C1 segment of cervical spinal cord (tissue), 14 donors: ENCODE measurements around the gene IFITM1.

Source experiments
- DNase-seq, 14 donors: peaks; one replicate each; lab custom pipeline; 2025; lab: John Stamatoyannopoulos, UW

The IFITM1 gene

DNA sequence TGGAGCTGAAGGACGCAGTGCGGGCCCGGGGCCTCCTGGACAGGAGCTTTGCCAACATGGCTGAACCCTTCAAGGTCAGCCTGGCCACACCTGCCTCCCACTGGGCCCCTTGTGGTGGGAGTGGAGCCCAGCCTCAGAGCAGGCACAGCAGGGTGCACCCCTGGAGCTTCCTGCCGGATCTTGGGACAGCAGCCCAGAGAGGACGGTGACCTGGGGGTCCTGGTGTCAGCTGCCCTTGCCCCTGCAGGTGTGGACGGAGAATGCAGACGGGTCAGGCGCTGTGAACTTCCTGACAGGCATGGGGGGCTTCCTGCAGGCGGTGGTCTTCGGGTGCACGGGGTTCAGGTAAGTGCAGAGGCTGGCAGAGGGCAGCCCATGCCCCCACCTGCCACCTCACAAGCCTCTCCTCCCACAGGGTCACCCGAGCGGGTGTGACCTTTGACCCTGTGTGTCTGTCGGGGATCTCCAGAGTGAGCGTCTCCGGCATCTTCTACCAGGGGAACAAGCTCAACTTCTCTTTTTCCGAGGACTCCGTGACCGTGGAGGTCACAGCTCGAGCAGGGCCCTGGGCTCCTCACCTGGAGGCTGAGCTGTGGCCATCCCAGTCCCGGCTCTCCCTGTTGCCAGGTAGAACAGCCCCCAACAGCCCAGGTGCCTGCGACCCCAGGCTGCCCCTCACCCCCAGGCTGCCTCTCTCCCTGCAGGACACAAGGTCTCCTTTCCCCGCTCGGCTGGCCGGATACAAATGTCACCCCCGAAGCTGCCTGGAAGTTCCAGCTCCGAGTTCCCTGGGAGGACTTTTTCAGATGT, 19.8 kb upstream of the IFITM1 start:
- no peak for DNase-seq

DNA sequence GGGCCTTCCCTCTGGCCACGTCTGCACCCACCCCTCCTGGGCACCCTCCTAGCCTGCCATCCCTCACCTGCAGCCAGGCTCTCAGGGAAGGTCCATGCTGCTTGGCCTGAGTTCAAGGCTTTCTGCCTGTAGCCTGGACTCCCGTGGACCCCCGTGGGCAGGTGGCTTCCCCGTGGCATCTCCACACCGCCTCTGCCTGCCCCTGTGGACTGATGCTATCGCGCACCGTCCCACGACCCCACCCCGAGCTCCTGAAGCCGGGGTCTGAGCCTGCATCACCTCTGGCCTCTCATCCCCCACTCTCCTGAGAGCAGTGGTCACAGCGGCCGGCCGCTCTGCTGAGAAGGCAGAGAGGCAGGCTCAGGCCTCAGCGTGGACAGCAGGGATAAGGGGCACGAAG, 19.1 kb upstream of the IFITM1 start:
- DNase-seq = no peak

DNA sequence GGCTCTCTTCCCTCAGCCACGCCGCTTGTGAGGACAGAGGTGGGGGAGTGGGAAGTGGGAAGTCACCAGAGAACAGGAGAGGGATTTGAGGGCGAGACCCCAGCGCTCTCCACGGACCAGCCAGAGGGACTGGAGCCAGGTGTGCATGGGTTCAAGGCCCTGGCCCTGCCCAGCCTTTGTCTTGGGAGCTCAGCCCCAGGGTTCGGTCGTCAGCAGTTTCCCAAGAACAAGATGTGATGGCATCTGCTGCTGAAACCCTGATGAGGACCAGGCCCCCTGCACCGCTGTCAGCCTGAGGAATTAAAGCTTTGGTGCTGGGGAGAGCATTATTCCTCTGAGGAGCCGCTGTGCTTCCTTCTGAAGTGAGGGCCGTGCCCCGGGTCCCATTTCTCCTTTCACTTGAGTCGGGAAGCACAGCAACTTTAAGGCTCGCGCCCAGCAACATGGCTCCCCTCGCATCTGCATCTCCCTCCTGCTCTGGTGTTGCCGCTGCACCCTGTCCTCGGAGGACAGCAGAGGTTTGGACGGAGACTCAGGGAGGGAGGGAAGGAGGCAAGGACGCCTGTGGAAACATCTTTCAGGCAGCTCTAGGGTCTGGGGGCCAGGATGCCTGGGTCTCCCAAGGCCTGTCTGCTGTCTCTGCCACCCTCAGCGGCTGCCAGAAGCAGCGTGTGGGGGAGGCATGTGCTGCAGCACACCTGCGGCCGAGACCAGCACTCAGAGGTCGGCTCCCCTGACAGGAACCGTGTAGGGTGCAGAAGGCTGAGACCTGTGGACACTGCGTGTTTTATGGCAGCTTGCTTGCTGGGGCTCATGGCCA, 18.3 kb upstream of the IFITM1 start:
- no peak for DNase-seq

DNA sequence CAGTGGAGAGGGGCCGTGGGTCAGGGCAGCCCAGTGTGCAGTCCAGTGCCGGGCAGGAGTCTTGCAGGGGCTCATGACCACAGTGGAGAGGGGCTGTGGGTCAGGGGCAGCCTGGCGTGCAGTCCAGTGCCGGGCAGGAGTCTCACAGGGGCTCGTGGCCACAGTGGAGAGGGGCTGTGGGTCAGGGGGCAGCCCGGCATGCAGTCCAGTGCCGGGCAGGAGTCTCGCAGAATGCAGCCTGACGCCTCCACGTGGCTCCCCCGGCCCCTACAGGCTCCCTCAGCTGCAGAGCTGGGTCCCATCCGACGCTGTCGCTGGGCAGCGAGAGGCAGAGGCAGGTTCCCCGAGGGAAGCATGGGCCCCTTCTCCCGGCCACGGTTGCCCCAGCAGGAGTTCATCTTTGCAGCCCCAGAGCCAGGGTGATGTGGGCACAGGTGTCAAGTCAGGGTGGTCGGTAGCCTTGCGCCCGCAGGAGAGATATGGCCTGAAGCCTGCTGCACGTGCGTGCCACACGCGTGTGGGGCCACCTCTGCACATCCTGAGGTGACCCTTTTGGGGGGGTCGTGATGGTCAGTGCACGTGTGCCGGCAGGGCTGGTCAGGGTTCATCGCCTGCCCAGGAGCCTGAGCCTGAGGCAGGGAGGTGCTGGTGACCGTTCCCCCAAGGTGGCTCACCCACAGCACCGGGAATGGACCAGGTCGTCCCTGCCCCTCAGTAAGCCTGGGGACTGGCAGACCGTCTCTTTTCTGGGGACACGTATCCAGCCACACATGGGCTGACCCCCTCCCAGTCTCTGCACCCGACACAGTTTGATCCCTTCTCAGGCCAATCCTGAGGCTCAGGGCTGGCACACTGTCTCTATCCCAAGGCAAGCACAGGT, 17.4 kb upstream of the IFITM1 start:
- DNase-seq = no peak

DNA sequence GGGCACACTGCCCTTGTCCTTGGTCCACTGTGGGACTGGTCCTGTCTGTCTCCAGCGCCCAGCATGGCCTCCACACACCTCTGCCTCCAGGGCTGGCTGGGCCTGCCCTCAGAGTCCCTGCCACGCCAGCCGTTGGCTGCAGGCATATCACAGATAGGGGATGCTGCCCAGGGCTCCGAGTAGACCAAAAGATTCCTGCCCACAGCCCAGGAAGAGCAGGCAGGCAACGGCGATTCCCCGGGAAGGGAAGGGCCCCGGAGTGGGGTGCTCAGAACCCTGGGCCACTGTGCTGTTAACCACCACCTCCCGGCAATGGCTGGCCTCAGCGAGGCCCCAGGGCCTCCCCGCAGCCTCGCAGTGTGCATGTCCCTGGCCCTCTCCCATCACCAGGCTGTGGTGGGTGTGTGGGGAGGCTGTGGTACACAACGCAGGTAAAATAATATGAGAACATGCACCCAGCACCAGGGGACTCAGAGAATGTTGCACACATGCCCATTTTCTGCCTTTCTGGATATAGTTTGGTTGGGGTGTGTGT, 16.7 kb upstream of the IFITM1 start:
- DNase-seq = no peak

DNA sequence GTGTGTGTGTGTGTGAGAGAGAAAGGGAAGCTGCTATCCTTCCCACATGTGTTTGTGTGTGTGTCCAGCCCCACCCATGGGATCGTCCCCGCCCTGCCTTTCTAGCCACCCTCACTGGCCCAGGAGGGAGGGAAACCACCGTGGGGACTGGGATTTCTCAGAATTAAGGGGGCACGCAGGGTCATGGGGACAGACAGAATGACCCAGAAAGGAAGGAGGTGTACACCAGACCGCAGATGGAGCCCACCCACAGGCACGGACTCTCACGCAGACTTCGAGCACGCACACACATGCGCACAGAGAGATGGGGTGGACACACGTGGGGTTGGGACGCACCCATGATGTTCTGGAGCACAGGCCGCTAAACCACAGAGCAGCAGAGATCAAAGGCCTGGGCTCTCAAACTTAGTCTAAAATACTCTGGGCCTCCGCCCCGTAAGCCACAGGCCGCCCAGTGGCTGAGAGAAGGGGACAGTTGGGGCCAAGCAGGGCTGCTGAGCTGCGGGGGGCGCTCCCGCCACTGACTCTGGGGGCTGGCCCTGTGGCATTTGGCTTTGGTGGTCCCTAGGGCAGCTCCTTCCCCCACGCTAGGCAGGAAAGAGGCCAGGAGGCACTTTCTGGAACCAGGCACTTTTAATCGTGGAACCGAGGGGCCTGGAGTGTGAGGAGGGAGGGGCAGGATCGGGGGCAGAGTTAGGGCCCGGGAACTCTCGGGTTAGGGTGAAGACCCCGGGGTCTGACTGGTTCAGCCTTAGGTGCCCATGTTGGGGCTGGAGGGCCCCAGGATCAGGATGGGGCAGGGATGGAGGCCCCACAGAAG, 16.0 kb upstream of the IFITM1 start:
- no peak for DNase-seq

DNA sequence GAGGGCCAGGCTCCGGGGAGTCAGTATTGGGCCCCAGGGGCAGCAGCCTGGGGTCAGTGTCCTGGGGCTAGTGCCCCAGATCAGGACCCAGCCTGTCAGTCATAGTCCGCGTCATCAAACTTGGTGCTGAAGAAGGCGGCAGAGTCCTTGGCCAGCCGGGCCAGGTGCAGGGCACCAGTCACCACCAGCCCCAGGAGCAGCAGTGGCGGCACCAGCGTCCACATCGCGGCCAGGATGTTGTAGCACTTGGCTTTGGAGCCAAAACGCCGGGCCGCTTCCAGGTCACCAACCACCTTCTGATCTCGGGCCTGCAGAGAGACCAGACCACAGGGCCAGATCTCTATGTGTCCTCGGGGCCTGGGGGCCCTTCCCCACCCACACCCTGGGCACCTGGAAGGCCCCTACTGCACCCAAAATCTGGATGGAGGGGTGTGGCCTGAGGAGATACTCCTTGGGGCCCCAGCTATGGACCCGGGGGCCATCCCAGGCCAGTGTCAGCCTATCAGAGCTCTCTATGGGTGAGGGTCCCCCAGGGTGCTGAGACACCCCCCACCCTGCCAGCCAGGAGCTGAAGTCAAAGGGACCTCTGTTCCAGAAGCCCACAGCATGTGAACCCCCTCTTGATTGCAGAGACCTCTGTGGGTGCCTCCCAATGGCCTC, 15.3 kb upstream of the IFITM1 start:
- no peak for DNase-seq

DNA sequence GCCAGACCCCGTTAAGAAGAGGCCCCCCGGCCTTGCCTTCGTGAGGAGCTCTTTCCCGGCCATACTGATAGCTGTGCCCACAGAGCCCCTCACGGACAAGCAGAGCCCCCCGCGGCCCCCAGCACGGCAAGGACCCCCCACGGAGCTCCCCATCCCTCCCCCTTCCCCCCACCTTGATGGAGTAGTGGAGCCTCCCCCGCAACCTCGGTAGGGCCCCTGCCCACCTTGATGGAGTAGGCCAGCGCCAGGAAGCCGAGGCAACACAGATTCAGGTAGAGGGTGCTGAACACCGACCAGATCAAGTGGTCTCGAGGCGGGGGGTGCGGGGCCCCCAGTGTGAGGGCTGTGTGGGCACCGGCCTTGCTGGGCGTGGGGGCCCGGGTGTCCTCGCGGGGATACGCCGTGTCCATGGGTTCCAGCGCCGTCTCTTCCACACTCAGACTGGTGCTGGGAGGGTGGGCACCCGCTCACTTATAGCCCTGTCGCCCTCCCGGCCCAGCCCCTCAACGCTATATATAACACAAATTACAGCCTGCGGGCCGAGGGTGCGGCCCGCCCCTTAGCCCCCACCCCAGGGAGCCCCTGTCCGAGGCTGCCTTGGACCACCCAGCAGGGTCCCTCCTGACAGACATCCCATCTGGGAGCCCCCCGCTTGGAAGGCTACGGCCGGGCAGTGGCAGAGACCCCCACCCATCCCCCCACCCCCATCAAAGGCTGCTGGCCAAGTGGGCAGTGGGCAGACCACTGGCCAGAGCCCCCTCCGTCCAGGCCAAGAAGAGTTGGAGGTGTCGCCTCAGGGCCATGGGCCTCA, 14.6 kb upstream of the IFITM1 start, which contains the start of gene IFITM5:
Gene IFITM5 (minus strand): TSS at position 446 of the 811 bp plus-strand sequence. CDS start 36 bp downstream, at position 410.
- DNase-seq = no peak

DNA sequence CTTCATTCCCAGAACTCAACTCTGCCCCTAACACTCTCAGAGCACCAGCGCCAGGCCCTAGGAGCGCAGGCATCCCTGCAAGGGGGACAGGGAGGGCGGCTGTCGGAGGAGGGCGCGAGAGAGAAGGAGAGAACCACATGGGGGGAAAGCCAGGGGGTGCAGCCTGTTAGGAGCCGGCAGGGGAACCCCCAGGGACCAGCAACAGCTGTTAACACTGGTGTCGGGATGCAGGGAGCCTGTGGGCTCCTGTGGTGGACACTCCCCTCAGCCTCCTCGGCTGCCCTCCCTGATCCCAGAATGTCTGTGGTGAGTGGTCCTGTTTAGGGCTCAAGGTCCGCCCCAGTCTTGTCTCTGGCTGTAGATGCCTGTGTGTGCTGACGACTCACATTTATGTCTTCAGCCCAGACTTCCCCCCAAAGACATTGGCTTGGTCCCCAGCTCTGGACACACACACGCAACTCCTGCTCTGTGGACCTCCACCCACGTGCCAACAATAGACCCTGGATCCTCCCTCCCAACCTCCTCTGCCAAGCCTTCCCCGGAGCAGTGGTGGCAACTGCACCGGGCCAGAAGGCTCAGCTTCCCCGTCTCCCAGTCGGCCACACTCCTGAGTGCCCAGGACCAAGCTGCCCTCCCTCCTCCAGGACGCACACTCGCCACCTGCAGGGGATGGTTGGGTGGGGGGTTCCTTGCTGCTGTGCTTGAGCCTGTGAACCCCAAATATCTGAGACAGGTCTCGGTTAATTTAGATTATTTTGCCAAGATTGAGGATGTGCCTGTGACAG, 13.7 kb upstream of the IFITM1 start:
- DNase-seq = no peak

DNA sequence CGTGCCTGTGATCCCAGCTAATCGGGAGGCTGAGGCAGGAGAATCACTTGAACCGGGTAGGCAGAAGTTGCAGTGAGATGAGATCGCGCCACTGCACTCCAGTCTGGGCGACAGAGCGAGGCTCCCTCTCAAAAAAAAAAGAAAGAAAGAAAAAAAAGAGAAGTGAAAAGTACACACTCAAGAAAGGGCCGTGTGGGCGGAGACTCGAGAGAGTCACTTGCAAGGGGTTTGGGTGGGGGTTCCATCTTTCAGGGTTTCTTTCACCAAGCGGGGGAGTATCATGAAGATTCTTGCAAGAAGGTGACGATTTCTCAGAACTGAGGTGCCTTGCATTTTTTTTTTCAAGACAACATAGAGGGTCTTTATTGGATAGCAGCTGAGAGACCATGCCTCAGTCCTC, 10.5 kb upstream of the IFITM1 start:
- no peak for DNase-seq

DNA sequence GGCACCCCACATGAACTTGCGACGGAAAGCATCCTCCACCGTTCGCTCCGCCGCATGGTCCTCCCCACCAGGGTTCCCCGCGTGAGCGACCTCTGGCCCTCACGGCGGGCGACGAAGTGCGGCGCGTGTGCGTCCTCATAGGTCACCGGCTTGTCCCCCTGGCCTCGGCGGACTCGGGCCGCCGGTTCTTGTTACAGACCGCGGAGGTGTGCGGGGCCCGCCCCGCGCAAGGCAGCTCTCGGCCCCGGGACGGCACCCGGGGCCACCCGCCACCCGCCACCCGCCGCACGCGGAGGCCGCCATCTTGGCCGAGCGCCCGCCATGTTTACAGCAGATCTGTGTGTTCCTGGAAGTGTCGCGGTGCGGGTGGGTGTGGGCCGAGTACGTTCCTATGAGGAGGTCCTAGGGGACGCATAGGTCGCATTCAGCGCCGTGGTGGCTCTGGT, 9.8 kb upstream of the IFITM1 start:
- DNase-seq = no peak

DNA sequence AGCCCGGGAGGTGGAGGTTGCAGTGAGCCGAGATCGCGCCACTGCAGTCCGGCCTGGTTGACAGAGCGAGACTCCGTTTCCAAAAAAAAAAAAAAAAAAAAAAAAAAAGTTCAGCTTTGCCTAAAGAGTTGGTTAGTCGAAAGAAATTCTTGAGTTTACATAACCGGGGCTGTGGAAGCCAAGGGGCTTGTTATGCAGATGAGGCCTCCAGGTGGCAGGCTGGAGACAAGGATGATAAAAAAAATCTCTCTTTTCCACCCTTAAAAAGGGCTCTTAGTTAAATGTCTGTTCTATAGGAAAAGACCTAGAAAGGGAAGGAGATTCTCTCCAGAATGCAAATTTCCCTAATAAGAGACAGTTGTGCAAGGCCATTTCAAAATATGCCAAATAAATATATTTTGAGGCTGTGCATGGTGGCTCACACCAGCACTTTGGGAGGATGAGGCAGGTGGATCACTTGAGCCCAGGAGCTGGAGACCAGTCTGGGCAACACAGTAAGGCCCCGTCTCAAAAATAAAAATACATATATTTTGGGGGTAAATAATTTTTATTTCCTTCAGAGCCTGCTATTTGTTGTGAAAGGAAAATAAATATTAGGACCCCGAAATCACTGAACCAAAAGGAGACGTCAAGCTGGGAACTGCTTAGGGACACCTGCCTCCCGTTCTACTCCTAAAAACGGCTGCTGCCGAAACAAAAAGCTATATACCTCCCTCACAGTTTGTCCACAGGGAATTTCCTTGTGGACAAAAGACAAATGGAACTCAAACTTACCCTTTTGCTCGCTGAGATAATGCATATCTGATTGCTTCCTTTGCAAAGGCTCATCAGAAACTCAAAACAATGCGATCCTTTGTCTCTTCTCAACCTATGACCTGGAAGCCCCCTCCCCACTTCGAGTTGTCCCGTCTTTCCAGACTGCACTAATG, 8.7 kb upstream of the IFITM1 start:
- no peak for DNase-seq

DNA sequence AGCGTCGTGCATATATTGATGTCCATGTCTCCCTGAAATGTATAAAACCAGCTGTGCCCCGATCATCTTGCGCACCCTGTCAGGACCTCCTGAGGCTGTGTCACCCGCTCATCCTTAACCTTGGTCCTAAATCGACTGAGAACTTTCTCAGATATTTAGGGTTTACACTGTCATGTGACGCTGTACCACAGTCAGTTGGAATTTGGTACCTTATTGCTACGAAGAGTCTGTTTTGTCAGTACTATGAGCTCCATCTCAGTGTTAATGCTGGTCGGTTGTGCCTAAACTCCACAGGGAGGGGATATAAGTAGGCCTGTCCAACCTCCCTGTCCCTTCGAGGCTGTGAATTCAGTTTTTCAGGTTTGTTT, 8.0 kb upstream of the IFITM1 start:
- no peak for DNase-seq

DNA sequence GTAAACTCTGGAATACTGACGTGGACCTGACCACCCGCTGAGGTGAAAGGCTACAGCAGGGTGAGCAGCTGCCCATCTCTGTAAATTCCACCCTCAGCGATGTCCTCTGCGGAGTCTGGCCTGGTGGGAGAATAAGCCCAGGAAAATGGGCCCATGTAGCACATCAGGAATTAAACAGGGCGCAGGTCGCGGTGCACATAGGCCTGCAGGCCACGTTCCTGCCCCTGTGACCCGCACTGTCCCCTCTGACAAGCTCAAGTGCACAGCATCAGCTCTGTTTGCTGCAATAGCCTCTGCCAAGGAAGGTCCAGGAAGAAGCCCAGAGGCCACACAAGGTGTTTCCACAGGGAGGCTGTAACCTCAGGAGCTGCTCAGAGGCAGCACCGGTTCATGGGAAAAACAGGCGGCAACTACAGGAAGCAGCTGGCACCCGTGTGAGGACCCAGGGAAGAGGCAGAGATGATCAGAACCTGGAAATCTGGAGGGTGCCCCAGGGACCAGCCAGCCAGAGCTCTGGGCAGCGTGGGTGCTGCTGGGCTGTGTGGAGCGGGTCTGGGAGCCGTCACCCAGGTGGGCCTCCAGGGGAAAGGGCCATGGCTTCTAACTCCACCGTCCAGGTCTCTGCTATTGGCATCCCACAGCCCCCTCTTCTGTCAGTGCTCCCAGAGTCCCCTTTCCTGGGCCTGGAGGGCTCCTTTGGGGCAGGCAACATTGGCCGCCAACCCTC, 7.0 kb upstream of the IFITM1 start:
- DNase-seq = no peak

DNA sequence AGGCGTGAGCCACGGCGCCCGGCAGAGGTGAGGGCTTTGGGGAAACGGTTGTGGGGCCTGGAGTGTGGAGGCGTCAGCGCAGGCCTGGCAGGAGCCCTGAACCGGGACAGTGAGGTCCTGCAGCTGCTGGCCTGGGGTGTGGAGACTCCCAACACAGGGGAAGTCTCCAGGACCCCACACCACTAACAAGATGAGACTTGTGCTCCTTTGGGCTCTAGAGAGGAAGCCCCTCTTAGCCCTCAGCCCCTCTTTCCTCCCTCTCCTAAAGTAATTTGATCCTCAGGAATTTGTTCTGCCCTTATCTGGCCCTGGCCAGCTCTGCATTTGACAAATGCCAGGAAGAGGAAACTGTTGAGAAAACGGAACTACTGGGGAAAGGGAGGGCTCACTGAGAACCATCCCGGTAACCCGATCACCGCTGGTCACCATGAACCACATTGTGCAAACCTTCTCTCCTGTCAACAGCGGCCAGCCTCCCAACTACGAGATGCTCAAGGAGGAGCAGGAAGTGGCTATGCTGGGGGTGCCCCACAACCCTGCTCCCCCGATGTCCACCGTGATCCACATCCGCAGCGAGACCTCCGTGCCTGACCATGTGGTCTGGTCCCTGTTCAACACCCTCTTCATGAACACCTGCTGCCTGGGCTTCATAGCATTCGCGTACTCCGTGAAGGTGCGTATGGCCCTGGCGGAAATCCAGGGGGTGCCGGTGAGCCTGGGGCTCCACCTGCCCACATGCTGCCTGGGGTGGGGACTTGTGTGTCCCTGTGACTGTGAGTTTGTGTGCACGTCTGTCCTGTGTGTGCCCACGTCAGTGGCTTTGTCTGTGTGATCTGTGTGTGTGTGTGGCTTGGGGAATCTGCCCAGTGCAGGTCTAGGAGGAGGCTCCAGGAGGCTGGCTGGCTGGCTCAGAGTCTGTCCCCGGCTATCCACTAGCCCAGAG, 5.8 kb upstream of the IFITM1 start, which contains the start of gene IFITM2:
Gene IFITM2 (plus strand): TSS at position 51 of the 943 bp plus-strand sequence. CDS start 377 bp downstream, at position 428.
- peak in 3 of 14 donors; percentile 15 to 52 (median 27) for DNase-seq
